Pons (tissue), 1 donor: ENCODE measurements around the gene CUX1.
A peak's percentile ranks its signal among the peaks of the same experiment; 100 is the strongest.

ENCODE experiments used
- DNase-seq: peaks from one replicate; pipeline ENCODE4 v3.0.0-alpha.2; 2016; ENCODE audit warnings: low spot score

CUX1 gene

DNA sequence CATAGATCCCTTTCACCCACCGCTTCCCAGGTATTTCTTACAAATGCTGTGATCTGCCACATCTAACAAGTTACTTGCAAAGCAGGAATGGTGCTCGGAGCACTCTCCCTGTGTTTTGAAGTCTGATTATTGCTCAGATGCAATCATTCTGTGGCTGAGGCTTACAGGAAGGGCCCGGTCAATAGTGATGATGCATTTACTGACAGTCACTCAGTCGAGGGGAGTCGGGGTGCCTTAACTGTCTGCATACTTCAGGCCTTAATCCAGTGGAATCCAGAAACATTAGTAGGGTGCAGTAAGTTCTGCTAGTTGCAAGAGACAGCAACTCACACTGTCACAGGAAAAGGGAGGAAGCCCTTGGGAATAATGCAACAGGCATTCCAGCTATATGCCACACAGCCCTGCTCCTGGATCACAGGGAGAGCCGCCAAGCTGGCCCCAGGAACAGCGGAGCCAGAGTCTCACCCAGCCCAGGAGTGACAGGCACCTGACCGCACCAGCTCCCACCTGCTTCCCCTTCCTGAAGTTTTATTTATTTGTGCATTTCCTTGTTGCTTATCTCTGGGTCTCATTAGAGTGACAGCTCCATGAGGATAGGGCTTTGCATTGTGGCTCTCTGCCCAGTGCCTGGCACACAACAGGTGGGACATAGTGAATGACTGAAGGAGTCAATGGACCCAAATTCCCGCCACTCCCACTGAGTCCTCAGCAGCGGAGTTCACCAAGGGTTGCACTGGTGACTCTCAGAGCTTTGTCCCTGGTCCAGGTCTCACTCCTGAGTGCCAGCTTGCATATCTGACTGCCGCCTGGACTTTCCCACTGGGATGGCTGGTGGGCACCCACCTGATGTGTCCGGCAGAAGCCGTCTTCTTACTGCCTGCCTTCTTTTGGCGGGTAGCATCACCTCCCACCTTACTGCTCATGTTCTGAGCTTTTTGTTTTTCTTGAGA is 256.8 kb downstream of the CUX1 start:
- DNase-seq, result no peak

DNA sequence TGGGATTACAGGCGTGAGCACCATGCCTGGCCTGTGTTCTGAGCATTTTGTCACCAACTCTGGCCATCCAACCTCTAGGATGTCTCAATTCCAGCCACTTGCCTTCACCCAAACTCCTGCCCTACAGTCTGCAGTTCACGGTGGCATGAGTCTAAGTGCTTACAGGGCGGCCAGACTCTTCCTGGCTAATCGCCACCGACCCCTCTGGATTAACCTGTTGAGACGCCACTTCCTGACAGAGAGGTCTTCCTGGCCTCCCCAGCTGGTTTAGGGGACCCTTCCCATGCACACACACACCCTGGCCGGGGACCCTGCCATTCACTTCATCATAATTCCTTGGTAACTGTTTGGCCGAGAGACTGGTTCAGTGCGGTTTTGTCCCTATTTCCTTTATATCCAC is 257.7 kb downstream of the CUX1 start:
- DNase-seq, result no peak

DNA sequence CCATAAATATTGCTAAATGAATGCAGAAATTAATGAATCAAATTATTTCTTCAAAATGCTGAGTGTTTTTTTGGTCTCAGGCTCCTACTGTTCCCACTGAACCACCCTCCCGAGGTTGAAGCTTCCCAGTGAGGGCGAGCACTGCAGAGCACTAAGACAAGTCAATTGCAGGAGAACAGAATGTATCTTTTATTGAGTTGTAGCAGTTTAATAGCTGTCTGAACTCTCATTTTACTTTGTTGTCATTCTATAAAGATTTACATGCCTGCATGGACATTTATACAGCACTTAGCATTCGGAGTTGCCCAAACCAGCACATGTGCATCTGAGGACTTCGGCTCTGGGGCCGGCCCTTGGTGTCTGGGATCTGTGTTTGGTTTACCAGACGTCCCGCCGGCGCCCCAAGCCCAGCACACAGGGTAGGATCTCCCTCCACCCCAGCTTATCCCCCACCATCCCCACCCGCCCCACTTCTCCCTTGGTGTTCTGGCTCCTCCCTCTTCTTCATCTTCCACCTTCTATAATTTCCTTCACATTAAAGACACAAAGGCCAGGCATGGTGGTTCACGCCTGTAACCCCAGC is 258.2 kb downstream of the CUX1 start:
- DNase-seq, result no peak

DNA sequence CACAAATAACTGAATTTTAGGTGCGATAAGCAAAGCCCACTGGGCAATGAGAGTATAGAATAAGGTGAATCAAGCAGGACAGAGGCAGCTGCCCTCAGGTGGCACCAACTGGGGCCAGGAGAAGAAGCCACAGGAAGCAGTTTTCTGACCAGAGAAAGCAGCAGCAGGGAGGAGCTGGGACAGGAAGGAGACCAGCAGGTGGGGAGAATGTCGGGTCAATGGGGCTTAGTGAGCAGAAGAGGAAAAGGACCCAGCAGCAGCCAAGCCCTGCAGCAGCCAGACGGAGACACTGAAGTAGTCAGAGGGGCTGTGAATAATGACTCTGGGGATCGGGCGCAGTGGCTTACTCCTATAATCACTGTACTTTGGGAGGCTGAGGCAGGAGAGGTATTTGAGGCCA is 259.7 kb downstream of the CUX1 start:
- DNase-seq, result no peak

DNA sequence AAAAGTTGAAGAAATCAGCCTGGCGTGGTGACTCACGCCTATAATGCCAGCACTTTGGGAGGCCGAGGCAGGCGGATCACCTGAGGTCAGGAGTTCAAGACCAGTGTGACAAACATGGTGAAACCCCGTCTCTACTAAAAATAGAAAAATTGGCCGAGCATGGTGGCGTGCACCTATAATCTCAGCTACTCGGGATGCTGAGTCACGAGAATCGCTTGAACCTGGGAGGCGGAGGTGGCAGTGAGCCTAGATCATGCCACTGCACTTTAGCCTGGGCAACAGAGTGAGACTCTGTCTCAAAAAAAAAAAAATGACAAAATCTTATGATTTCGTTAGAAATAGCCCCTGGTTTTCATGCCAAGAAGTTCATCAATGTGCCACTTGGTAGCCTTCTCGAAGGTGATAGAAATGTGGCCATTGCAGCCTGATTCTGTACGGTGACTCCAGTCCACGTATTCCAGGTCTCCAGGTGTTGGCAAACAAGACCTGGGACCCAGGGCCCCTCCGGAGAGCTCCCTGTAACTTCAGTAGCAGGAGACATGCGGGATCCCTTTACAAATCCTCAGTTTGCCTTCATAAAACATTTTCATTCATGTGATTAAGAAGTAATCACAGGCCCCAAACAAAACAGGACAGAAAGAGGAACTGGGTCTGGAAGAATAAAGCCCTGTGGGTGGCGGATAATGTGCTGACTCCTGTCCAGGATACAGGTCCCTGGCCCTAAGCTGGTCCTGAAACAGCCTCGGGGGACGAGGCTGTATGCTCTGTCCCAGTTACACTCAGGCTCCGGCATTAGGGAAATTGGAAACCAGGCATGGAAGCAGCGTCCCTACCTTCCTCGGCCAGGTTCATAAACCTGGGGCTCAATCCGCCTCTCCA is 262.0 kb downstream of the CUX1 start:
- no peak for DNase-seq

DNA sequence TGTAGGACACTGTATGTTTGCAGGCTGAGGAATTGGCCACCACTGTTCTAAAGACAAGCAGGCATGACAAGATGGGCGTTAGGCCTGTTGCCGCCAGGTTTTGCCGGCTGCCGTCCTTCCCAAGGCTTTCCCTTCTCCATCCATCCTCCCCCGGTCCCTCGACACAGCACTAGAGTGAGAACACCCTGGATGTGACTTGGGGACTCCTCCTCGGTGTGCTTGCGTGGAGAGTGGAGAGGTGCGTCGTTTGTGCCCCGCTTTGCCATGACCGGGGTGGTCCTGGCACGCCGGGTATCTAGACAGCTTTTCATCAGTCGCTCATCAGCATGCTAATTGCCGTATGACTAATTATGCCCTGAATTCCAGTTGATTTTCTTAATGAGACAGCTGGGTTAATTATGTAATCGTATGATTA is 262.6 kb downstream of the CUX1 start:
- no peak for DNase-seq

DNA sequence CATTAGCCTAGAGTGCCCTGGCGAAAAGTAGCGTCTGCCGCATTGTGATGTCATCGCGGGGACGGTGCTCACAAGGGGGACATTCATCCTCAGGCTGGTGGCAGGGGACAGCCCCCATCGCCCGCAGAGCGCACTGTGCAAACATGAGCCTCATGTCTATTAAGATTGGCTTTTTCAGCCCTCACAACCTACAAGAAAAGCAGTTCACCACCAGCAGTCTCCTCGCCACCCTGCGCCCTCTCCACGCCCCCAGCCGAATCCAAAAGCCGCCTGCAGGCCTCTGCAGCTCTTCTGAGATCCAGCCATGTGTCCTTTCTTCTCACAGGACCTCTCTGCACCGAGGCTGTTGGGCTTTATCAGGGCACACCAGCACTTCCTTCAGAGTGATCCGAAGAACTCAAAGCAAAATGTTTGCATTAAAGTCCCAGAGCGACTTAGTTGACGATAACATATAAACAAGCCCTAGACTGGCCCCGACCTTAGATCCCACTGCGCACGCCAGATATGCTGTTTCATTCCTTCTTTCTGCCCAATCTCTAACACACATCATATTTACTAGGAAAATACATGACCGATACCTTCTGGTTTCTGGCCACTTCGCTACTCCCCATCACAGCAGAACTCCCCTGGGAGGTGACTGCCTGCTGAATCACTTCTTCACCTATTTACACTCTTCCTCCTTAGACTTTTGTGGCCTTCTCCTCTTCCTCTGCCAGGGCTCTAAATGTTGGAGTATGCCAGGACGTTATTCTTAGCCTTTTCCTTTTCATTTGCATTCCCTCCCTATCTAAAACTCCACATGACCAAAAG is 263.2 kb downstream of the CUX1 start:
- peak; percentile 41 for DNase-seq

DNA sequence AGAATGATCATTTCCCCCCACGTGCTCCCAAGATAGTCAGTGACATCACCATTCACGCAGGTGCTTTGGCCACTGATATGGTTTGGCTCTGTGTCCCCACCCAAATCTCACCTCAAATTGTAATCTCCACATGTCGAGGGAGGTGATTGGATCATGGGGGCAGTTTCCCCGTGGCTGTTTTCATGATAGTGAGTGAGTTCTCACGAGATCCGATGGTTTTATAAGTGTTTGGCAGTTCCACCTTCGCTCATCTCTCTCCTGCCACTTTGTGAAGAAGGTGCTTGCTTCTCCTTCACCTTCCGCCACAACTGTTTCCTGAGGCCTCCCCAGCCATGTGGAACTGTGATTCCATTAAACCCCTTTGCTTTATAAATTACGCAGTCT is 263.8 kb downstream of the CUX1 start:
- no peak for DNase-seq

DNA sequence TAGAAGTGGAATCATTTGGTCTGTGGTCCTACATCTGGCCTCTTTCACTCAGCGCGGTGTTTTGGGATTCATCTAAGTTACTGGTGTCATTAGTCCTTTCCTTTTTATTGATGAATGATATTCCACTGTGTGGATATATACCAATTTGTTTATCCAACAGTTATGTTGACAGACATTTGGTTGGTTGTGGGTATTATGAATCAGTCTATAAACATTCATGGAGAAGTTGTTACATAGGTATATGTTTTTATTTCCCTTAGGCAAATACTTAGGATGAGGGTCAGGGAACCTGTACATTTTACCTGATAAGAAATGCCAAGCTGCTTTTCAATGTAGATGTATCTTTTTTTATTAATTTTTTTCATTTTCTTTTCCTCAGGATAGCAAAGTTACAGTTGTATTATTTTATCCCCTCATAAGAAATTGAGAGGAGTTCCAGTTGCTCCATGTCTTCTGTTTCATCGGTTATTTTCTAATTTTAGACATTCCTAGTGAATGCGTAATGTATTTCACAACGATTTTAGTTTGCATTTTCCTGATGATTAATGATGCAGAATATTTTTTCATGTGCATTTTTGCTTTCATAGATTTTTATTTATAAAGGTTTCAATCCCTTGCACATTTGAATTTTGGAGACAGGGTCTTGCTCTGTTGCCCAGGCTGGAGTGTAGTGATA is 265.4 kb downstream of the CUX1 start:
- DNase-seq, result no peak

DNA sequence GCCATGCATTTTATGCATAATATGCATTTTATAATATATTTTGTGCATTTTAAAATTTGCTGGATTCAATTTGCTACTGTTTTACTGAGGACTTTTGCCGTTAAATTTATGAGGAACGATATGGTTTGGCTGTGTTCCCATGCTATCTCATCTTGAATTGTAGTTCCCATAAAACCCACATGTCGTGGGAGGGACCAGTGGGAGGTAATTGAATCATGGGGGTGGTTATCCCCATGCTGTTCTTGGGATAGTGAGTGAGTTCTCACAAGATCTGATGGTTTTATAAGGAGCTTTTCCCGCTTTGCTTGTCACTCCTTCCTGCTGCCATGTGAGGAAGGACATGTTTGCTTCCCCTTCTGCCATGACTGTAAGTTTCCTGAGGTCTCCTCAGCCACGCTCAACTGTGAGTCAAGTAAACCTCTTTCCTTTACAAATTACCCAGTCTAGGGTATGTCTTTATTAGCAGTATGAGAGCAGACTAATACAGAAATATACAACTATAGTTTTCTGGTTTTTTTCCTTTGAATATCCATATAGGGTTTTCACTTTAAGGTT is 267.9 kb downstream of the CUX1 start:
- no peak for DNase-seq

DNA sequence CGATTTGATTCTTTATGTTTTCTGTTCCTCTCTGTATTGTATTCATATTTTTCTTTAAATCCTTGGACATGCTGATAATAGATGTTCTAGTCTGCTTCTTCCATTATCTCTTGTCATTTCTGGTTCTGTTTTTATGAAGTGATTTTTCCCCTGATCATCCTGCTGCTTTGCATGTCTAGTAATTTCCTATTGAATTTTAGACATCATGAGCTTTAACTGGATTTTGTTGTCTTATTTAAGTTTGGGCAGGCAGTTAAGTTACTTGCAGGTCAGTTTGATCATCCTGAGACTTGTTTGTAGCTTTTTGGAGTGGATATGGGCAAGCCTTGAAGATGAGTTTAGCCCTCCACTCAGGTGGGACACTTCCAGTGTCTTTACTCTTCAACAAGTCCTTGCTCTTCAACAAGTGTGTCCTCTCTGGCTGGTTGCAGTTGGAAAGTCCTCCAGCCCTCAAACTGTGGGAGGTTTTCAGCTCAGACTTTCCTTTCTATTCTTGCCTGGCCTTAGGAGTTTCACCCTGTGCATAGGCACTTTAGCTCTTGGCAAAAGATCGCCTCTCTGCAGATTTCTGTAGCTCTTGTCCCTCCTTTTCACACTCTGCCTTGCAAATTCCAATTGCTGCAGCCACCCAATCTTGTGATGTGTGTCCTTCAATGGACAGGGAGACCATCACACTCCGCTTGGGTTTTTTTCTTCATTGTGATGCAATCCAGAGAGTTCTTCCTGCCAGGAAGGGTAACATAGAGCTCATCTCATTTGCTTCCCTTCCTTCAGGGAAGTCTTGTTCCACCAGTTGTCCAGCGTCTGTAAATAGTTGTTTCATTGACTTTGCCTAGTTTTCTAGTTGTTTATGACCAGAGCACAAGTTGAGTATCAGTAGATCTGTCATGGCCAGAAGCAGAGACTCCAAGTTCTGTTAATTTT is 272.0 kb downstream of the CUX1 start:
- DNase-seq, result no peak

DNA sequence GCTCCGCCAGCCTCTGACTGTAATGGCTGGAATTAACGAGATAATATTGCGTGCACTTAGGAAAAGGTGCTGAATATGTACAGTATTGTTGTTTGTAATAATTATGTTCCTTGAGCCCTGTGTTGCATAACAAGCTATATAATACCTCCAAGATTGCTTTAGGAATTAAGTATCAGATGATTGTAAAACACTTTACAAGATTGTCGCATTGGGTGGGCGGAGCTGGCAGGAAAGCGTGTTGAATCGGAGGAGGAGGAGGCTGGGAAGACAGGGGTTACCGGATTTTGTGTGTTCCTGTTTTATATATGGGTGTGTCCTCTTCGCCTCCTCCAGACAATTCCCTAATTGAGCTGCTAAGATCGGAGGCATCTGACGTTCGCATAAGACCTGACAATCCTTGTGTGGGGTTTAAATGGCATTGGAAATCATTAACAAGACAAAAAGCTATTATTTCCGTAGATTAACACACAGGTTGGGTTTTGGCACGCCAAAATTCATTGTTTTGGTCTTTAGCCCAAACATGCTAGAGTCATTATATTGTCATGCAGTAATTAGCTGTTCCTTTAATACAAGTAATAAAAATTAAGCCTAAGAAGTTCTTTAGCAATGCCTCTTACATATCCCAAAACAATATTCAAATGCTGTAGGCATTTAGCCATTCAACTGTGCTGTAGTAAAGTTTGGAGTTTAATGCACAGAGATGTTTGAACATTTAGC is 276.3 kb downstream of the CUX1 start:
- no peak for DNase-seq

DNA sequence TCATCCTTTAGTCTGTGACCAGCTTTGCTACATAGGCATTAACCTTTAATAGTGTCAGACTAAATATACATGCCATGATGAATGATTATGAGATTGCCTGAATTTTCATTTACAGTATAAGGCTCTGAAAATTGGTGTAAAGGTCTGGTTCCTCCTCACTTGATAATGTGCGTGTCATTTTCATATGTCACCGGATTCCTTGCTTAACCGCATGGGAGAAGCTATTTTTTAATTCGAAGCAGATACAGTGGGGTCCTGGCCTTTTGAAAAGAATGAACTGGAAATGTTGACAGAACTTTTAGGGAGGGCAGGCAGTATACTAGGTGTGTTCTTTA is 276.9 kb downstream of the CUX1 start:
- DNase-seq, result no peak

DNA sequence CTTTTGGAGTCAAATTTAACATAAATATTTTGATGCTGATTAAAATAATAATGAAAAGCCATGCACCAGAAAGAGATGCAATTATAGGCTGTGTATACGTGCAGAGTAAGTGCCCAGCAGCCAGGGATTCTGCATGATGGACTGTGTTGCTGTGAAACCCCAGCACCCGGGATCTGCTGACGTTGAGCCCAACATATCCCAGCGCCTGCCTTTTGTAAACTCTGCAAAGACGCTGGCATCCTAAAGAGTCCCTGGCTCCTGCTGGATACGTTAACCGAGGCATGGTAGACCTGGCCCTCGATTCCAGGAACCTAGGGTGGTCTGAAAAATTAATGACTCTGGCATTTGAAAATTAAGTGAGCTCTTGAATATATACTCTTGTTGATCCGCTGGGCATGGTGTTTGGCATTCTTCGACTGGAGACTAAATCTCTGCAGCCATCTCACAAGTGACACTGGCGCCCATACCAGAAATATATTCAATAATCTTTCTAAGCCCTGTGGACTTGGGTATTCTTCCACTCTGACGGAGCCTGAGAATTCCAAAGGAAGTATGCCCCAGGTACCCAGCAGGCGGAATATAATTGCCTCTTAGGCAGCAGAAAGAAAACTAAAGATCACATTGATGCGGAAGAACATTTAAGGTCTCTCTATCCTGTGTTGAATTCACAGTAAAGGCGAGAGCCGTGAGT is 278.0 kb downstream of the CUX1 start:
- DNase-seq, result no peak

DNA sequence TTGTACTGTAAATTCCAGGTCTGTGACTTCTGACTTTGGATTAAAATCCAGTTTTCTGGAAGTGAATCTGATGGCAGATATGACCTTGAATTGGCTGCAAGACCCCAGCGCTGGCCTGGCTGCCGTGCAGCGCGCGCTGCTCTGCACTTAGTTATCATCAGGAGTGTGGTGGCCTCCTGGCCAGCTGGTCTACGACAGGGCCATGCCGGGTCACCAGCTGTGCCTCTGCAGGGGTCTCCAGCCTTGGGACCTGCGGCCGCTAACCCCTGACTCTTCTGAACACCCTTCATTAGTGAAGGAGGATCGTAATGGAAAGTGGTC is 278.5 kb downstream of the CUX1 start:
- DNase-seq, result no peak

DNA sequence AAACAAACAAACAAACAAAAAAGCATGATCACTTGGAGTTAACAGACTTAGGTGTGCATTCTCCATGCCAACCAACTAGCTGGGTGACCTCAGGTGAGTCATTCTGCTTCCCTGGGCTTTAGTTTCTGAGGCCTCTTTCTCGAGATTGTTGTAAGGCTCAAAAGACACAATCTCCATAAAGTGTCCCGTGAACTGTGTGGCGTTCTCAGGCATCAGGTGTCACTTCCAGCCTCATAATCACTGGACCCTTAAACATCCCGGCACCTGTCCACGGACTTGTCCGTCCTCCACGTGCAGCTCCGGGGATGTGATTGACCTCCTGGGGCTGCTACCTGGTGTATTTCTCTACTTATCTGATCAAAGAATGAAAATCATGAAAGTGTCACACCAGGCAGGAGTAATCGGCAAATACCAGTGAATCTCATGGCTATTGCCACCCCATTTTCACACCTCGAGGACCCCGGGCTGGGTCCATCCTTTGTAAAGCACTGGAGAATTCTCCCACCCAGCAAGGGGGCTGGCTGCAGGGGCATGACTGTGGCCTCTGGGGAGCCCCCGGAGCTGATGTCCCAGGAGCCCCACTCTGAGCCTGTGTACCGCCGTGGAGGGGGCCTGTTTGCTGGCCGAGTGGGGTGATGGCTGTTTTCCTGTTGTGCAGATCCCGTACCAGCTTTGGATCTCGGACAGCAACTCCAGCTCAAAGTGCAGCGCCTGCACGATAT is 279.4 kb downstream of the CUX1 start:
- DNase-seq, result no peak

DNA sequence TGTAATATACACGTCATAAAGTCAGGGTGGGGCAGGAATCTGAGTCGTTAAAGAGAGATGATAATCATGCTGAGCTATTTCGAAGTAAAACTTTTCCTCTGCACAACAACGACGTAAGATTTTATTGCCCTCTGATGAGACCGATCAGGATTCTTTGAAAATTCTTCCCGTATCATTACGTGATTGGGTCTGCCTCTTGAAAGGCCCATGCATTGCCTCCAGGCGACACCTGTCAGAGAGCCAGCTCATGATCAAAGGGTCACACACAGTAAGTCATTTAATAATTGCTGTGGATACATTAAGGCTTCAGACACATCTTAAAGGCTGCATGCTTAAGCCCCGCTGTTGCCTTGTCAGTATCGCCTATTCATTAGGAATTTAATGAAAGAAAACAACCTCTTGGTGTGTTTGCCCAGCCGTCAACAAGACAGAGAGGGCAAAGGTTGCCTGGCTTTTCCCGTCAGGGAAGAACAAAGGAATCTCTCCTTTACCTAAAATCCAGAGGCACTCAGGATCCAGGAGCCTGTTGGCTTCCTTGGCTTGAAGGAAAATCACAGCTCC is 280.3 kb downstream of the CUX1 start:
- DNase-seq, result no peak

DNA sequence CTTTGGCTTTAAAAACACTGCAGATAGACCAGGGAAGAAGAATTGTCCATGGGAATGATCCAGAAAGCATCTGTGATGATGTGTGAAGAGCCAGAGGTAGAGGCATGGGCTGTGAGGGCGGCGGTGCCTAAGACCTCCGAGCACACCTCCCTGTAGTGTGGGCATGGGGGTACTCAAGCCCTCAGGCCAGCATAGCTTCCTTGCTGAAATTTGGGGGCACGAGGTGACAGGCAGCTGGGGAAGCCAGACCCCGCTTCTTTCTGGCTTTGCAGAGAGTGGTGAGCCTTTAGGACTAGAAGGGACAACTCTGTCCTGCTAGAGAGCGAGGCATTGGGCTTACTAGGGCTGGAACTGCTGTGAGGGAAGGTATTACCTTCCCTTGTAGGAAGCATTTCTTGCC is 281.6 kb downstream of the CUX1 start:
- no peak for DNase-seq
